ENCODE measurements around the gene ASPN.

GRCh38 chr9:92513349-92513748, 31.0 kb upstream of the ASPN start:
- TF ChIP-seq CEBPB (IDR thresholded peaks at IDR 0.05; ENCODE audit: borderline replicate concordance in 1 of 2, low read depth in 2 of 2, low read length in 2 of 2) (no peak), PRDM15 (CRISPR knock-in tag; IDR thresholded peaks at IDR 0.05) (no peak), POLR2A (IDR thresholded peaks at IDR 0.05; ENCODE audit: low read depth, low read length) (no peak), CTCF (IDR thresholded peaks at IDR 0.05 in 2 of 3, conservative IDR thresholded peaks at IDR 0.05 in 1 of 3; ENCODE audit: control insufficient read depth in 2 of 3, extremely low read depth in 1 of 3, insufficient read depth in 1 of 3, low read depth in 3 of 3, low read length in 3 of 3) (no peak), BACH1 (IDR thresholded peaks at IDR 0.05; ENCODE audit: borderline replicate concordance) (no peak), NR2F1 (conservative IDR thresholded peaks at IDR 0.05) (no peak), EZH2 (IDR thresholded peaks at IDR 0.05; ENCODE audit: borderline replicate concordance, control insufficient read depth, low read depth, low read length) (no peak), POLR2AphosphoS5 (IDR thresholded peaks at IDR 0.05; ENCODE audit: low read length) (no peak), FOXM1 (IDR thresholded peaks at IDR 0.05; ENCODE audit: low read depth, low read length) (no peak), MTA2 (IDR thresholded peaks at IDR 0.05; ENCODE audit: low read depth) (no peak), ASH2L (IDR thresholded peaks at IDR 0.05; ENCODE audit: borderline replicate concordance, low read depth) (no peak), IRF4 (IDR thresholded peaks at IDR 0.05; ENCODE audit: low read depth, low read length) (no peak), RAD21 (IDR thresholded peaks at IDR 0.05; ENCODE audit: insufficient read depth, low read depth, low read length) (no peak)

Measured in GM12878 (cell line).